SH-SY5Y (cell line): ENCODE measurements around the gene TMEM151B.

Experiments used
- GATA2 ChIP-seq: IDR thresholded peaks from 2 replicates; pipeline ENCODE4 v1.6.1; 2011; ENCODE audit warnings: mild to moderate bottlenecking, low read depth, low read length
- GATA3 ChIP-seq: IDR thresholded peaks from 2 replicates; pipeline ENCODE4 v1.6.1; 2011; ENCODE audit warnings: low read depth, mild to moderate bottlenecking, low read length, moderate library complexity

The TMEM151B gene

DNA sequence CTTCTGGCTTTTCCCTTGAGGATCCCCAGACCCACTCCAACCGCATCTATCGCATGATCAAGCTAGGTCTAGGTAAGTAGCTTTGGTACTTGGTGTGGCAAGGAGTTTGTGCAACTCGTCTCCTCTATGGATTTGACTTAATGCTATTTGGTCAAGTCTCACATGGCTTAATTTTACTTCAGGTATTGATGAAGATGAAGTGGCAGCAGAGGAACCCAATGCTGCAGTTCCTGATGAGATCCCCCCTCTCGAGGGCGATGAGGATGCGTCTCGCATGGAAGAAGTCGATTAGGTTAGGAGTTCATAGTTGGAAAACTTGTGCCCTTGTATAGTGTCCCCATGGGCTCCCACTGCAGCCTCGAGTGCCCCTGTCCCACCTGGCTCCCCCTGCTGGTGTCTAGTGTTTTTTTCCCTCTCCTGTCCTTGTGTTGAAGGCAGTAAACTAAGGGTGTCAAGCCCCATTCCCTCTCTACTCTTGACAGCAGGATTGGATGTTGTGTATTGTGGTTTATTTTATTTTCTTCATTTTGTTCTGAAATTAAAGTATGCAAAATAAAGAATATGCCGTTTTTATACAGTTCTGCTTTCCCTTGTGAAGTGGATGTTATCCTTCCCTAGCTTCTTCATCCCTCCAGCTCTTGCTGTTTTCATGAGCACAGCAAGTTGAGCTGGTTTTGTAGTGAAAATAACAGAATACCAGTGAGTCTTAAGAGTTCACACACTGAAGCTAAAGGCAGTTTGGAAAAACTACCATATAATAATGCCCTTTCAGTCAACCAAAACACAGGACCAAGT, 16.7 kb upstream of the TMEM151B start:
- TF ChIP-seq GATA3 (no peak), GATA2 (no peak)

DNA sequence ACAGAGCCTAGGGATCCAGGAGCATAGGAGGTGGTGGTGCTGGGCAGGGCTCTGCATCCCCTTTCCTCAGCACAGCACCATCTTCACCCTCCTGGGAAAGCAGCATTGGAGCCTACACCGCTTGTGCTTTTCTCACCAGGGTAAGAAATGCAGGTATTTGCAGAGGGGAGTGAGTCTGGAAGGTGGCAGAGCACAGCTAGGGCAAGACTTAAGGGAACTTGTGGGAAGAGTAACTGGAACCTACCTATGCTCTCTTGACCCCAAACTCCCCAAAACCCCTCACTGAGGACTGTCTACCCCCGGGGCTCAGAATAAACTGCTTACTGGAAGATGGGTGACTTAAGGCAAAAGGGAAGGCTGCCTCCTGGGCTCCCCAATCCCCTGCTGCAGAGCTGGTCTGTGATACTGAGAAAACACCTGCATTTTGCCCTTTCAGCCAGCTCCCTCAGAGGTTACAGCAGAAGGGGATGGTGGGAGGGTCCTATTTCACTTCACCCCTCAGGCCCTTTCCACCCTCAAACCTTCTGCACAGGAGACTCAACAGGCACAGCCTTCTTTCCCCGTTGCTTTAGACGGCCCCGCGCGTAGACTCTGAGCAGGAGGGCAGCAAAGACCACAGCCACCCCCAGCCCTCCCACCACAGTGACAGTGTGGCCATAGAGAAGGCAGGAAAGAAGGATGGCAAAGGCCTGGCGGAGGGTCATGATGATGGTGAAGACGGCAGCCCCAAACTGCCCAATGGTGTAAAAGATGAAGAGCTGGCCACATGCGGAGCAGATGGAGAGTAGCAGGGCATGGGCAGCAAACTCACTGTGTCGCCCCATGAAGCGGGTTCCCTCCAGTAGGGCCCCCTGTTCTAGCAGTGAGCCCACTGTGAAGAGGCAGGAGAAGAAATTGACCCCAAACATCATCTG, 15.8 kb upstream of the TMEM151B start:
- no peak for TF ChIP-seq GATA3
- no peak for TF ChIP-seq GATA2

DNA sequence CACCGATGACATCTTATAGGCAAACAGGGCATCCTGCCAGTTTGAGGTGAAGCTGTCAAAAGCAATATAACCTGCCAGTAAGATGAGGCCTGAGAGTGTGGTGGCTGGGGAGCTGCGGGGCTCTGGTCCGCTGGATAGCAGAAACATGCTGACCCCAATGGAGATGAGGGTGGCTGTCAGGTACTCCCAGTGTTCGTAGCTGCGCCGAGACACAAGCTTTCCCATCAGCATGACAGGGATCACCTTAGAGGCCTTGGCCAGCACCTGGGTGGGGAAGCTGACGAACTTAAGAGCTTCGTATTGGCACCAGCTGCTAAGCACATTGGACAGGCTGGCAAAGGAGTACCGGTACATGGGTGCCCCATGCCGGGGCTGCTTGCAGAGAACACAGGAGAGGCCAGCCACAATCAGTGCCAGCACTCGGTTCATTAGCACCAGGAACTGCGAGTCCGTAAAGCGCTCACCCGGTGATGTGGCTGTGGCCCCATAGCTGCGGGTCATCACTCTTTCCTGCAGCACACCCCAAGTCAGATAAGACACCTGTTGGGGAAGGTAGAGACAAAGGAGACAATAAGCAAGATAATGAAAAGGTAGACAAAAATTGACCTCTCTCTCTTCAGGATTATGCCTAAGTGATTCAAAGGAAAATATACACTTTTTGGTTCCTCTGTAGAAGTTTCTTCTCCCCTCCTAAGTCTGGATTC, 15.0 kb upstream of the TMEM151B start:
- no peak for TF ChIP-seq GATA2
- no peak for TF ChIP-seq GATA3

DNA sequence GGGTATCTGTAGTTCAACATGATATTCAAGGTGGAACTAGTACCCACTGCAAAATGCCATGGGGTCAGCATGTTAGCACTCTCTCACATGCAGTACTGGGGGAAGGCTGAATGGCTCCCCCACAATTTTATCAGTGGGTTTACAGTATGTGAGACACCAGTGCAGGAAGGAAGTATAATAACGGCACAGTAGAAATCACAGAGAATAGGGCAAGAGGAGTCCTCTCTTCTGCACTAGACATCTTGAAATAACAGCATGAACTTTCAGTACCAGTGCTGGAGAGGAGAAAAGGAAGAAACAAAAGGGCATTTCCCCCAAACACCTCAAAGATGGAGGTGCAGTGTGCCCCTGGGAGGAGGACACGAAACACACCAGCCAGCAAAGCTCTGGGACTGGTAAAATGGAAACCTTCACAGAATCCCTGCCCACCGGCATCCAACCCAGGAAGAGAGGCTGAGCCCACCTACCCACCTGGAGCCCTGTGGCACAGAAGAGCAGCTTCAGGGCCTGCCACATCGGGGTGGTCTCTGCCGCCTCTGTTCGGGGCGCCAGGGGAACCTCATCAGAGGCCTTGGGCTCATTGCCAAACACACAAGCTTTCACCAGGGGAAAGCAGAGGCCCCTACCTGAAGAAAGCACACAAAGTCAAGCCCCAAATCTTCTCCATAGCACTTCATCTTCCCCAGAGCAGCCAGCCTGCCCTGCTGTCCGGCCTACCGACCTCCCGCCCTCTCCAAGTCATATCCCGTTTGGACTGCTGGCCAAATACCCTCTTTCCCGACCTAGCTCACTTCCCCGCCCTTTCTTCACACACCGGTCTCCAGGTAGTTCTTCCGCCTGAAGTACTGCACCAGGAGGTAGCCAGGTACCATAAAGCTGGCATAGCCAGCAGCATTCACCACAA, 14.1 kb upstream of the TMEM151B start:
- no peak for TF ChIP-seq GATA3
- TF ChIP-seq GATA2, result no peak

DNA sequence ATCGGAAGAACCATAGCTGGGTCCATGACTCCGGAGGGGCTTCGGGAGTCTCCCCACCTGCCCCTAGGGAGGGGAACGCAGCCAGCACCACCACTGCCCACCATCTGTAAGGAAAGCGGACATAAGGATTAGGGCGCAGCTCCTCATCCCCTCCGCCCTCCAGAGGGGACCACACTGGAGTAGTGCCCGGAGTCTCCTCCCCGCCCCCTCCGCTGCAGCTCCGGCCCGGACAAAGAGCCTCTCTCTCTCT, 13.6 kb upstream of the TMEM151B start:
- TF ChIP-seq GATA2 (no peak), GATA3 (no peak)

DNA sequence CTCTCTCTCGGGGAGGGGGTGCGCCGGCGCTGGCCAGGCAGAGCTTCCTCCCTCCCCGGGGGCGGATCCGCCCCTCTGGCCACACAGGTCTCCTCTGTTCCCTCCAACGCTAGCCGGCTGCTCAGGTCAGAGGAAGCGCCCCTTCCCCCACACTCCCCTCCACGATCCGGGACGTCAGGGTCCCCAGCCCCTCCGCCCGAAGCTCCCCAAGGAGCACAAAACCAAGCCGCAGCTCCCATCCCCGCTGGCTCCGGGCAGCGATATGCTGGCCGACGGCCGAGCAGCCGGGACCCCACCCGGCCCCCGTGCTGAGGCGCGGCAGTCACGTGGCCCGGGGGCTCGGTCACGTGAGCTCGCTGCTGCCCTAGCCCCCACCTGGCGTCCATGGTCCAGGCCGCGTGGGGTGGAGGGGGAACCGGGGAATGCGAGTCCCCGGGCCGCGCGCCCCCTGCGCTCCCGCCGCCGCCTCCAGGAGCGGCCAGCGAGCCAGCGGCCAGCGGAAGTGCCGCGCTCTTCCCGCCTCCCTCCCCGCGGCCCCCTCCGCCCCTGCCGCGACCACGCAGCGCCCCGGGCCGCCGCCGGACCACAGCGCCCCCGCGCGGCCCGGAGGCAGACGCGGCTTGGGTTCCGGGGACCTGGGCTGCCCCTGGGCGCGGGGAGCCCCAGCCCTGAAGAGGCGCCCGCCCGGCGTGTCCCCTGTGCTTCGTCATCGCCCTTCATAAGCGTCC, 13.1 kb upstream of the TMEM151B start, which contains the start of gene SLC35B2:
Gene SLC35B2, minus strand, starts transcription at position 504 of the 728 bp plus-strand sequence. Its CDS starts 118 bp downstream, at position 386.
- TF ChIP-seq GATA2 (no peak), GATA3 (no peak)

DNA sequence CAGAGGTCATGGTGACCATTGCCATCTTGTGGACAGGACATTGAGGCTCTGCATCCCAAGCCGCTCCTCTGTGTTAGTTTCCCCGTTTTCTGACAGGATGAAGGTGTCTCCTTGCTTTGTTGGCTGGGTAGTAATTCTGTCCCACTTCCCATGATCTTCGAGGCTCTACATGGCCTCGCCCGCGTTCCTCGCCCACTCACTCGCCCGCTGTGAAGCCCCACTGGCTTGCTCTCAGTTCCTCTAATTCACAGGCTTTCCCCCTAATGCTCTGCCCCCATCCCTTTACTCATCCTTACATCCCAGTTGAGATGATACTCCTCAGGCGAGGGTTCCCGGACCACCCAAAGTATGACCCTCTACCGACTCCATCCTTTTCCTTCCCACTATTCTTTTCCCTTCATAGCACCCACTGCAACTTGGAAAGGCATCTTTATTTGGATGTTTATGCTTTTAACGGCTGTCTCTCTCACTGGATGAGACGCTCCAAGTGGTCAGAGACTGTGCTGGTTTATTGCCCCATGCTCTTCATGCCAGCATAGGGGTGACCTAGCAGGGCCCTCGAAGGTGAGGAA, 12.4 kb upstream of the TMEM151B start:
- TF ChIP-seq GATA2 (no peak), GATA3 (no peak)

DNA sequence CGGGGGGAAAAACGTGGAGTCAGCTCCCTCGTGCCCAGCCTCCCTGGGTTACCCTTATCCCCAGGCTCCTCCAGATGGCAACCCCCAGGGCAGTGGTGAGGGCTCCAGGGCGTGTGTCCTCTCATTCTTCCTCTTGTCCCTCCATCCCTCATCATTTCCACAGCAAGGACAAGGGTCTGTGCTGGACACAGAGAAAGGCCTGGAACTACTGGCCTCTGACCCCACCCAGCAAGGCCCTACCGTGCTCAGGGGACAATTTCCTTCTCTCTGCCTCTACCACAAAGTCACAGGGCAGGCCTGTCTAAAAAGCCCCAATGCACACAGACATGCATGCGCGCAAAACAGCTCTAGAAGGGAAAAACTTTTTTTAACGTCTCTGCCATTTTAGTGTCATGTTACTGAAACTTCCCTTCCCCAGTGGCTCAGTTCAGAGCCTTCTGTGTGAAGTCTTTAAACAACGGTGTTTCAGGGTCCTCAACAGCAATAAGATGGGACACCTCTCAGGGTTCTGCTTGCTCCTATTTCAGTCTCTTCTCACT, 11.9 kb upstream of the TMEM151B start:
- TF ChIP-seq GATA2 (no peak), GATA3 (no peak)

DNA sequence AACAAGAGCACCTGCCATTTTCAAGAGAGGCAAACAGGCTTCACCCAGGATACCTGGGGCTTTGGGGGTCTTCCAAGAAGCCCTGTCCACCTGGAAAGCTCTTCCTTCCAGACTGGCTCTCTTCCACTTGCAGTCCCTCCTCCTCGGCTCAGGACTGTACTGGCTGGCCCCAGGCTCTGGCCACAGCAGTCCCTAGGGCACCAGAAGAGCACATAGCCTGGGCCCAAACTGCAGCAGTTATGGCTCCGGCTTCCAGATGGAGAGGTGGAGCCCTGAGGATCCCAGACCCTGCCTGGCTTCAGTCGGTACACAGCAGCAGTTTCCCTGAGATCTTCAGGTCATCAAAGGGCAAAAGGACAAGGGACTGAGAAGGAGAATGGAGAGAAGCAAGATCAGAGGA, 11.3 kb upstream of the TMEM151B start:
- no peak for TF ChIP-seq GATA3
- no peak for TF ChIP-seq GATA2

DNA sequence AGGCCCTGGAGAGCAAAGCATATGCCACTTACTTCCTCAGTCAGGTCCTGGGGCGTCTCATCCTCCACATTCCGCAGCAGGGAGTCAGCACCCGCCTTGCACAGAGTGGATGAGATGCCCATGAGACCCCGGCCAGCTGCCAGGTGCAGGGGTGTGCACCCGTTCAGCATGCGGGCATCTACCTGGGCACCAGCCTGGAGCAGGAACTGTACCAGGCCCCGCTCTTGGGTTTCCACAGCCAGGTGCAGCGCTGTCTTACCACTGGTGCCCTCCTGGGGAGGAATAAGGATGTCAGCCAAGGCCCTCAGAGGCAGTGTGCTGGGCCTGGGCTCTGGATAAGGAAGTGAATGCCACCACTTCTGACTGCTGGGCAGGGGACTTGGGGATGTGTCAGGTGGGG, 10.2 kb upstream of the TMEM151B start:
- TF ChIP-seq GATA2 (no peak), GATA3 (no peak)

DNA sequence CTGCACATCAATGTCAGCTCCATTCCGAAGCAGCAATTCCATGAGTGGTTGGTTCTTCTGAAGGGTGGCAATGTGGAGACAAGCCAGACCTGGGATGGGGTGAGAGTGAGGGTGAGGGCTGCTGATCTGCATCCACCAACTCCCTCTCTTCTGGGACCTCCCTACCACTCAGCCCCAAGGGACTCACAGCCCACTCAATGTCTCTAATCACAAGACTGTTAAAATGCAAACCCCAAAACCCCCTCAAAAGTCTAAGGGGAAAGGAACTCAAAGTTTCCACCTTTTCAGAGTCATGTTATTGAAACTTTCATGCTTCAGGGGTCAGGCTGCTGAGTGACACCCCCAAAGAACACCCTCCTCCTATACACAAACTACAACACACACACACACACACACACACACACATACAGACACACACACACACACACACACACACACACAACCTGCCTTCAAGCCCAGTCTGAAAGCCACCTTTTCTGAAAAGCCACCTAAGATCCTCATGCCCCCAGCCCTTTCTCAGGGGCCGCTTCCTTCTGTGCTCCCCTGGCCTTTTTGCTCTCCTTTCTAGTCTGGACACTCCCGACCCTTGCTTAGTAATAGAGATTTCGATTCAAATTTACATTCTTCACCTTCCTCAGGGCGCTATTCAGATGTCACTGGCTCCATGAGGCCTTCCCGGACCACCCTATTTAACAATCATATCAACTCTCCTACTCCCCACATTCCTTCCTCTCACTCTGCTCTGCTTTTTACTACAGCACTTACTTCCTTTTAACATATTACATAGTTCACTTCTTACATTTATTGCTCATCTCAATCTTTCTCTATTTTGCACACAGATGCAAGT, 9.6 kb upstream of the TMEM151B start:
- no peak for TF ChIP-seq GATA3
- TF ChIP-seq GATA2, result no peak

DNA sequence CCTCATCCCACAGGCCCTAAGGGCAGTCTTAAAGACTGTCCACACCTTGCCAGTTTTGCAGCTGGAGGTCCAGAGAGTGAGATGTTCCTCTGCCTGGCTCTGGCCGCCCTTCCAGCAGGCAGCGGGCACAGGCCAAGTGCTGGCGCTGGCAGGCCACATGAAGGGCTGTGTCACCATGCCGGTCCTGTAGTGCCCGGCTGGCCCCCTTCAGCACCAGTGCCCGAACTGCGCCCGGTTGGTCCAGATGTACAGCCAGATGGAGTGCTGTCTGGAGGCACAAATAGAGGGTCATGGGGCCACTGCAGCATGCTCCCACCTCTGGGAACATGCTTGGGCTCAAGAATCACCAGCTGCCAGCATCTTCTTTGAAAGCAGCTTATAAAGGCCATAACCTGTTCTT, 8.7 kb upstream of the TMEM151B start:
- TF ChIP-seq GATA3 (no peak), GATA2 (no peak)
